IMR-90 (cell line): ENCODE measurements around the gene ARHGDIA. TPM values are rescaled to one million over a fixed set of nuclear protein-coding genes. Genes with fewer than 3 reads are reported as not detected.

Source experiments
- ATAC-seq: fragments of 200-7000 bp; cut with Tn5 transposase; 2 replicates; pipeline ENCODE4 v1.9.1; 2020; ENCODE audit warnings: low read depth, mild to moderate bottlenecking, moderate library complexity
- BruUV-seq: library from RNA; stranded (reverse); fragments of 400-500 nt; replicated peaks from 2 replicates; lab custom pipeline; 2021; lab: Mats Ljungman, UMichigan
- CTCF ChIA-PET: fragments of 300-600 bp; formaldehyde crosslinking; extraction: SDS; loops from one replicate; lab custom pipeline; 2021; ENCODE audit warnings: antibody characterized with exemption; lab: Yijun Ruan, JAX
- POLR2A ChIA-PET: fragments of 300-600 bp; sonication (Branson Sonifier 250); formaldehyde crosslinking; loops from one replicate; lab custom pipeline; 2022; ENCODE audit warnings: antibody characterized with exemption; ENCODE audit not compliant: unreplicated experiment; lab: Charles Lee
- DNase-seq: peaks from one replicate; pipeline ENCODE4 v3.0.0; 2013
- H2AFZ ChIP-seq: replicated peaks from 2 replicates; pipeline ENCODE3; 2013; ENCODE audit warnings: low read length, mild to moderate bottlenecking; ENCODE audit not compliant: poor library complexity
- H2AK5ac ChIP-seq: 2 replicates; pipeline ENCODE4 v1.6.1; 2013; ENCODE audit warnings: low read depth, low read length, inconsistent platforms
- H2AK9ac ChIP-seq: replicated peaks from 2 replicates; pipeline ENCODE3; 2013; ENCODE audit warnings: mild to moderate bottlenecking, low read depth, low read length, moderate library complexity; ENCODE audit not compliant: poor library complexity
- H2BK120ac ChIP-seq: 2 replicates; pipeline ENCODE4 v1.6.1; 2013; ENCODE audit warnings: low read depth, low read length, inconsistent platforms
- H2BK15ac ChIP-seq: 3 replicates; pipeline ENCODE4 v1.6.1; 2013; ENCODE audit warnings: low read depth, low read length, inconsistent platforms
- H2BK20ac ChIP-seq: 2 replicates; pipeline ENCODE4 v1.6.1; 2013; ENCODE audit warnings: low read depth, mild to moderate bottlenecking, inconsistent platforms, low read length, moderate library complexity
- H2BK5ac ChIP-seq: 2 replicates; pipeline ENCODE4 v1.6.1; 2013; ENCODE audit warnings: mild to moderate bottlenecking, low read depth, low read length, inconsistent platforms; ENCODE audit not compliant: poor library complexity, severe bottlenecking
- H3K14ac ChIP-seq: replicated peaks from 2 replicates; pipeline ENCODE4 v1.6.1; 2013; ENCODE audit warnings: low read depth, low read length, inconsistent platforms
- H3K18ac ChIP-seq: 2 replicates; pipeline ENCODE4 v1.6.1; 2013; ENCODE audit warnings: low read depth, low read length, control low read depth
- H3K23ac ChIP-seq: 2 replicates; pipeline ENCODE4 v1.6.1; 2013; ENCODE audit warnings: low read depth, low read length, inconsistent platforms
- H3K27ac ChIP-seq: 2 replicates; pipeline ENCODE4 v1.5.1; 2013; ENCODE audit warnings: mild to moderate bottlenecking, control low read depth, low read length; ENCODE audit not compliant: insufficient read depth
- H3K27me3 ChIP-seq: 2 replicates; pipeline ENCODE4 v1.6.1; 2013; ENCODE audit warnings: low read length; ENCODE audit not compliant: control insufficient read depth, insufficient read depth
- H3K36me3 ChIP-seq: 2 replicates; pipeline ENCODE4 v1.6.1; 2013; ENCODE audit warnings: low read length, mixed read lengths; ENCODE audit not compliant: control insufficient read depth, insufficient read depth
- H3K4ac ChIP-seq: 2 replicates; pipeline ENCODE4 v1.6.1; 2013; ENCODE audit warnings: low read depth, low read length, inconsistent platforms
- H3K4me1 ChIP-seq: 2 replicates; pipeline ENCODE4 v1.6.1; 2013; ENCODE audit warnings: low read length, mixed read lengths; ENCODE audit not compliant: control insufficient read depth, insufficient read depth
- H3K4me2 ChIP-seq: 2 replicates; pipeline ENCODE4 v1.6.1; 2013; ENCODE audit warnings: low read depth, mild to moderate bottlenecking, control low read depth, low read length, moderate library complexity
- H3K4me3 ChIP-seq: 2 replicates; pipeline ENCODE4 v1.5.1; 2013; ENCODE audit warnings: low read depth, mild to moderate bottlenecking, control low read depth, low read length, moderate library complexity; ENCODE audit not compliant: insufficient read depth
- H3K56ac ChIP-seq: 2 replicates; pipeline ENCODE4 v1.6.1; 2013; ENCODE audit warnings: low read length, inconsistent platforms; ENCODE audit not compliant: insufficient read depth; ENCODE audit errors: extremely low read depth
- H3K79me1 ChIP-seq, 2 experiments: 2 replicates each; pipeline ENCODE4 v1.6.1; 2013; ENCODE audit warnings: low read length in 2 of 2, inconsistent platforms in 1 of 2, low read depth in 1 of 2
- H3K9ac ChIP-seq: 2 replicates; pipeline ENCODE4 v1.6.1; 2013; ENCODE audit warnings: low read depth, low read length, control low read depth
- H3K9me1 ChIP-seq: 2 replicates; pipeline ENCODE4 v1.6.1; 2013; ENCODE audit warnings: low read length, inconsistent platforms; ENCODE audit not compliant: insufficient read depth
- H3K9me3 ChIP-seq: 2 replicates; pipeline ENCODE4 v1.6.1; 2013; ENCODE audit warnings: low read length; ENCODE audit not compliant: control insufficient read depth, insufficient read depth
- H4K20me1 ChIP-seq: 2 replicates; pipeline ENCODE4 v1.6.1; 2013; ENCODE audit warnings: low read length, inconsistent platforms; ENCODE audit not compliant: insufficient read depth
- H4K5ac ChIP-seq: 2 replicates; pipeline ENCODE4 v1.6.1; 2013; ENCODE audit warnings: mild to moderate bottlenecking, low read depth, low read length, control low read depth
- H4K8ac ChIP-seq, 2 experiments: 2 replicates each; pipeline ENCODE4 v1.6.1; 2013; ENCODE audit warnings: low read depth in 2 of 2, low read length in 2 of 2, control low read depth in 1 of 2, inconsistent platforms in 1 of 2
- H4K91ac ChIP-seq: 2 replicates; pipeline ENCODE4 v1.6.1; 2013; ENCODE audit warnings: low read depth, low read length, inconsistent platforms; ENCODE audit not compliant: insufficient read depth
- CHD1 ChIP-seq: IDR thresholded peaks from 2 replicates; pipeline ENCODE4 v1.6.1; 2012; ENCODE audit warnings: low read depth, low read length, improper control_type of control experiment
- FOS ChIP-seq: fragments of 150-350 bp; IDR thresholded peaks from 2 replicates; pipeline ENCODE4 v1.6.1; 2016; ENCODE audit warnings: low read depth, low read length
- WGBS, 2 experiments: methylation state at CpG; one replicate each; pipeline versions ENCODE4 v1.1.5 to v1.1.7; 2013; ENCODE audit warnings: missing lambda C conversion rate in 2 of 2; ENCODE audit not compliant: insufficient read length in 1 of 2; ENCODE audit errors: extremely low coverage in 2 of 2; 5-methylcytosine and 5-hydroxymethylcytosine counted together
- dilution Hi-C: fragments of 300-500 bp; cut with HindIII; formaldehyde crosslinking; loops from one replicate; pipeline ENCODE4 v1.14.3; 2018; ENCODE audit warnings: low sequenced_read_pairs; ENCODE audit not compliant: unreplicated experiment
- in situ Hi-C: fragments of 300-500 bp; cut with MboI; formaldehyde crosslinking; loops from 3 replicates; pipeline ENCODE4 v1.14.3; 2019; ENCODE audit warnings: low sequenced_read_pairs, inconsistent platforms, mixed read lengths
- intact Hi-C: fragments of 100-400 bp; cut with micrococcal nuclease; formaldehyde crosslinking; loops from 2 replicates; pipeline ENCODE4 v1.10.0; 2022
- polyA plus RNA-seq, 3 experiments: library from polyadenylated mRNA; depleted of rRNA; stranded (reverse); fragments of >200 nt; gene quantifications; 2 replicates each; pipeline ENCODE4 v1.2.3, GENCODE V29; 2012; ENCODE audit warnings: low replicate concordance in 1 of 3
- total RNA-seq: library from RNA; depleted of rRNA; stranded (reverse); fragments of >200 nt; gene quantifications from 2 replicates; pipeline ENCODE4 v1.2.3, GENCODE V29; 2012

Gene ARHGDIA
- total and polyA plus RNA-seq, 2 of the 4 experiments (the other 2 are of a cell fraction) = 62.7 to 362 TPM

DNA sequence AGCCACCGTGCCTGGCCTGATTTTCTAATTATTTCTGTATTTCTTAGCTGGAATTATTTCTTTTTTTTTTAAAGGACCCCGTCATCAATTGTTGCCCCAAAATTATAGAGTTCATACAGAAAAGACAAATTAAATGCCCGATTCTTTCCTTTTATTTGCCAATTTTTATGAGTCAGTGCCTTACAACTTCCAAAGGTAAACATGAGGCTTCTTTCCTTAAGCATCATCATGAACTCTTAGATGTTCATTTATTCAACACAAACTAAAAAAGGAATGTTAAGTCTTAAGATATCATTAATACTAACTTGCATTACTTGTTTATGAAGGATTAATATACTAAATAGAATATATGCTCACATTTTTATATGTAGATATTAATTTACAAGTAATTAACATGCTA lies 7.2 kb upstream of the ARHGDIA start:
- peaks cover 11% of the 10 kb centered on the region for H3K4me1 ChIP-seq
- no peak overlapping the region; the same call in 1 of the 2 replicates for H2BK120ac ChIP-seq
- H3K56ac ChIP-seq = no peak overlapping the region
- in situ Hi-C loops = no loop called here
- no peak overlapping the region for H3K4ac ChIP-seq
- H3K9me1 ChIP-seq = peaks cover 16% of the 10 kb centered on the region
- no peak overlapping the region for H2AK5ac ChIP-seq
- no peak overlapping the region for H3K4me3 ChIP-seq
- H2AK9ac ChIP-seq = no peak overlapping the region
- H3K14ac ChIP-seq = no peak overlapping the region
- no peak overlapping the region for H3K23ac ChIP-seq
- no peak overlapping the region for H2BK20ac ChIP-seq
- H3K36me3 ChIP-seq = peaks cover 10% of the 10 kb centered on the region
- H3K79me1 ChIP-seq = peaks cover 17 to 45% of the 10 kb centered on the region in 2 experiments
- no peaks in the 10 kb centered on the region for H3K9me3 ChIP-seq
- dilution Hi-C loops = no loop called here
- no peaks in the 10 kb centered on the region for H3K27me3 ChIP-seq
- peak overlapping the region in 1 of 2 experiments; percentile 37; a peak in 1 of 4 replicates for H4K8ac ChIP-seq
- no peak overlapping the region for H2AFZ ChIP-seq
- no peak overlapping the region for H4K5ac ChIP-seq
- 0 out of 3 replicates have a peak overlapping the region, but pooled peaks have one; percentile 84 for H2BK15ac ChIP-seq
- intact Hi-C loops = no loop called here
- ChIA-PET POLR2A (no interaction called here), CTCF (no interaction called here)
- H3K4me2 ChIP-seq = no peak overlapping the region
- BruUV-seq = no TSS peak
- 0% methylated on average over 1 of the region's 3 CpGs; no CpG with 5 or more reads in 1 of the 2 experiments for WGBS, 2 experiments
- no peak overlapping the region for H3K9ac ChIP-seq
- H2BK5ac ChIP-seq = peak overlapping the region; percentile 79
- no peak overlapping the region for H3K18ac ChIP-seq
- H3K27ac ChIP-seq = peak overlapping the region; percentile 92
- DNase-seq (peak; percentile 73), ATAC-seq (peak; percentile 76)
- peaks cover 5% of the 10 kb centered on the region; the same call in 1 of the 2 replicates for H4K20me1 ChIP-seq
- TF ChIP-seq FOS = peak; percentile 70; the same call in 1 of the 2 replicates
- TF ChIP-seq CHD1 = no peak
- no peak overlapping the region for H4K91ac ChIP-seq
